Right atrium auricular region (tissue), 2 donors: ENCODE results near the gene C1orf167. TPM values are rescaled to one million over a fixed set of nuclear protein-coding genes. Genes with fewer than 3 reads are reported as not detected.

Experiments
- DNase-seq: peaks from one replicate; pipeline ENCODE4 v3.0.0-alpha.2; 2019; ENCODE audit warnings: low spot score
- H3K27ac ChIP-seq, 2 donors: fragments of 200-600 bp; sonication (generic); 1 replicate in 1 of 2; 2 replicates in 1 of 2; pipeline ENCODE4 v1.5.1; 2016 to 2019
- H3K27me3 ChIP-seq, 2 donors: fragments of 200-600 bp; sonication (generic); one replicate each; pipeline versions ENCODE4 v1.5.1 to v1.6.0; 2017 to 2019
- H3K36me3 ChIP-seq: fragments of 200-600 bp; sonication (generic); one replicate; pipeline ENCODE4 v1.5.1; 2016
- H3K4me1 ChIP-seq, 2 donors: fragments of 200-600 bp; sonication (generic); one replicate each; pipeline versions ENCODE4 v1.5.1 to v1.6.0; 2017 to 2019
- H3K4me3 ChIP-seq, 2 donors: fragments of 200-600 bp; sonication (generic); 1 replicate in 1 of 2; 2 replicates in 1 of 2; pipeline ENCODE4 v1.5.1; 2017 to 2019; ENCODE audit warnings: mild to moderate bottlenecking in 1 of 2, moderate library complexity in 1 of 2
- H3K9me3 ChIP-seq, 2 donors: fragments of 200-600 bp; sonication (generic); one replicate each; pipeline ENCODE4 v1.5.1; 2019
- CTCF ChIP-seq, 2 donors: fragments of 200-600 bp; sonication (generic); IDR thresholded peaks; one replicate each; pipeline ENCODE4 v1.5.1; 2019; ENCODE audit warnings: antibody characterized with exemption in 2 of 2
- total RNA-seq, 2 donors: library from RNA; depleted of rRNA; stranded (reverse); fragments of >200 nt; gene quantifications; one replicate each; pipeline ENCODE4 v1.1.0, GENCODE V29; 2016

Gene C1orf167
- total RNA-seq, 2 donors from 2014 or later, result 0.85 to 1.7 TPM

GRCh38 chr1:11767922-11768704, 6.1 kb downstream of the C1orf167 start:
- Histone ChIP-seq H3K4me3 (no peak overlapping the region), H3K27ac (no peak overlapping the region), H3K27me3 (no peaks in the 10 kb centered on the region), H3K36me3 (no peaks in the 10 kb centered on the region), H3K9me3 (no peaks in the 10 kb centered on the region), H3K4me1 (no peaks in the 10 kb centered on the region)
- no peak for DNase-seq
- TF ChIP-seq CTCF (IDR thresholded peaks at IDR 0.05), result no peak

- no peak for TF ChIP-seq CTCF (IDR thresholded peaks at IDR 0.05)
- Histone ChIP-seq H3K36me3 (no peaks in the 10 kb centered on the region), H3K4me3 (no peak overlapping the region), H3K9me3 (no peaks in the 10 kb centered on the region), H3K4me1 (no peaks in the 10 kb centered on the region), H3K27me3 (no peaks in the 10 kb centered on the region), H3K27ac (no peak overlapping the region)
- no peak for DNase-seq
Observed at GRCh38 chr1:11768821-11769220, 6.8 kb downstream of the C1orf167 start.

GRCh38 chr1:11769274-11769673, 7.3 kb downstream of the C1orf167 start:
- Histone ChIP-seq H3K4me1 (no peaks in the 10 kb centered on the region), H3K27ac (no peak overlapping the region), H3K36me3 (no peaks in the 10 kb centered on the region), H3K9me3 (no peaks in the 10 kb centered on the region), H3K4me3 (no peak overlapping the region), H3K27me3 (no peaks in the 10 kb centered on the region)
- no peak for DNase-seq
- TF ChIP-seq CTCF (IDR thresholded peaks at IDR 0.05), result no peak

GRCh38 chr1:11770011-11770410, 8.0 kb downstream of the C1orf167 start:
- no peak overlapping the region for H3K4me3 ChIP-seq
- no peak overlapping the region for H3K27ac ChIP-seq
- H3K9me3 ChIP-seq, result no peaks in the 10 kb centered on the region
- H3K27me3 ChIP-seq, result no peaks in the 10 kb centered on the region
- no peaks in the 10 kb centered on the region for H3K36me3 ChIP-seq
- TF ChIP-seq CTCF (IDR thresholded peaks at IDR 0.05), result no peak
- H3K4me1 ChIP-seq, result no peaks in the 10 kb centered on the region
- DNase-seq, result no peak

- Histone ChIP-seq H3K27ac (no peak overlapping the region), H3K4me1 (no peaks in the 10 kb centered on the region), H3K27me3 (no peaks in the 10 kb centered on the region), H3K4me3 (no peak overlapping the region), H3K9me3 (no peaks in the 10 kb centered on the region), H3K36me3 (no peaks in the 10 kb centered on the region)
- TF ChIP-seq CTCF (IDR thresholded peaks at IDR 0.05), result no peak
- DNase-seq, result no peak
Observed at GRCh38 chr1:11771481-11772043, 9.6 kb downstream of the C1orf167 start.
